Activated naive CD4-positive, alpha-beta T cell treated with anti-CD3 and anti-CD28 coated beads for 36 hours (primary cell): ENCODE results near the gene ASIC4. TPM values are rescaled to one million over a fixed set of nuclear protein-coding genes. Genes with fewer than 3 reads are reported as not detected.

Experiments
- CTCF ChIA-PET: fragments of 350-600 bp; sonication (Branson Sonifier 250); formaldehyde crosslinking; loops from one replicate; lab custom pipeline; 2021; ENCODE audit warnings: antibody characterized with exemption; lab: Charles Lee
- DNase-seq: peaks from one replicate; pipeline ENCODE4 v3.0.0-alpha.2; 2020
- H3K27ac Mint-ChIP-seq: one replicate; pipeline ENCODE4 v1.8.0; 2021; ENCODE audit warnings: mild to moderate bottlenecking, mixed read lengths
- H3K27me3 Mint-ChIP-seq: one replicate; pipeline ENCODE4 v1.8.0; 2021; ENCODE audit warnings: low read depth, mixed read lengths
- H3K36me3 Mint-ChIP-seq: one replicate; pipeline ENCODE4 v1.8.0; 2021; ENCODE audit warnings: low read depth, mixed read lengths
- H3K4me1 Mint-ChIP-seq: one replicate; pipeline ENCODE4 v1.8.0; 2021; ENCODE audit warnings: low read depth, mixed read lengths
- H3K4me3 Mint-ChIP-seq: one replicate; pipeline ENCODE4 v1.8.0; 2021; ENCODE audit warnings: mild to moderate bottlenecking, moderate library complexity, mixed read lengths
- H3K9me3 Mint-ChIP-seq: one replicate; pipeline ENCODE4 v1.8.0; 2021; ENCODE audit warnings: mixed read lengths
- intact Hi-C: fragments of 100-400 bp; cut with micrococcal nuclease; formaldehyde crosslinking; loops from one replicate; pipeline ENCODE4 v1.15.1; 2023
- microRNA-seq: library from miRNA; unstranded; fragments of <30 nt; microRNA quantifications from one replicate; pipeline ENCODE4 v1.2.0, GENCODE V29; 2022; ENCODE audit warnings: borderline microRNAs expressed, borderline replicate concordance
- total RNA-seq, 2 experiments: library from RNA; stranded (reverse); gene quantifications; one replicate each; pipeline ENCODE4 v1.2.3, GENCODE V29; 2021

ASIC4 gene
- total RNA-seq, 2 experiments from 2014 or later, result not detected

DNA sequence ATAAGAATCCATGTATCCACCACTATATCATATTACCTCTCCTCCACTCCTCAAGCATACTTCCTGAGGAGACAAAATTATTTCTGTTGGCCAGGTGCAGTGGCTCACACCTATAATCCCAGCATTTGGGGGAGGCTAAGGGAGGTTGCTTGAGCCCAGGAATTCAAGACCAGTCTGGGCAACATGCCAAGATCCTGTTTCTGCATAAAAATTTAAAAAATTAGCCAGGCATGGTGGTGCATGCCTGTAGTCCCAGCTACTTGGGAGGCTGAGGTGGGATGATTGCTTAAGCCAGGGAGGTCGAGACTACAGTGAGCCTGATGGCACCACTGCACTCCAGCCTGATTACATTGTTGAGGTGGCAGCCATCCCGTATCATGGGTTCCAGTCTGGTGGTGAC is 67.1 kb downstream of the ASIC4 start:
- intact Hi-C loops, result no loop called here
- H3K9me3 Mint-ChIP-seq, result no peaks in the 10 kb centered on the region
- H3K4me3 Mint-ChIP-seq, result no peak overlapping the region
- peaks cover 2% of the 10 kb centered on the region for H3K27me3 Mint-ChIP-seq
- no peaks in the 10 kb centered on the region for H3K4me1 Mint-ChIP-seq
- H3K27ac Mint-ChIP-seq, result no peak overlapping the region
- CTCF ChIA-PET, result no interaction called here
- no peaks in the 10 kb centered on the region for H3K36me3 Mint-ChIP-seq
- no peak for DNase-seq

Small RNA genes lying within 50 kb of the gene (microRNA-seq; reads per million reads assigned to microRNA genes)
- gene MIR3132, result not detected

Other genes with a start within 250 kb of the ASIC4 start
- gene DNAJB2, start 235.1 kb upstream of the ASIC4 start, total RNA-seq, result 10 to 100 TPM; 24.6 to 24.9 TPM
- not detected for gene PTPRN, start 205.1 kb upstream of the ASIC4 start, total RNA-seq
- not detected for gene RESP18, start 181.7 kb upstream of the ASIC4 start, total RNA-seq
- 10 to 100 TPM; 67.1 to 74.2 TPM for gene DNPEP, start 126.6 kb upstream of the ASIC4 start, total RNA-seq
- gene DES, start 96.1 kb upstream of the ASIC4 start, total RNA-seq, result not detected
- 1 to 10 TPM; 1.3 to 1.4 TPM for gene SPEG, start 79.6 kb upstream of the ASIC4 start, total RNA-seq
- gene GMPPA, start 15.6 kb upstream of the ASIC4 start, total RNA-seq, result 10 to 100 TPM; 25.2 to 28.4 TPM
- gene CHPF, start 29.3 kb downstream of the ASIC4 start, total RNA-seq, result 1 to 10 TPM; 8.5 to 9.0 TPM
- 1 to 10 TPM in 1 of 2 experiments, under 1 TPM in 1; 0.86 to 1.1 TPM for gene TMEM198, start 29.5 kb downstream of the ASIC4 start, total RNA-seq
- 1 to 10 TPM; 1.5 to 1.6 TPM for gene OBSL1, start 57.1 kb downstream of the ASIC4 start, total RNA-seq
- gene INHA, start 57.8 kb downstream of the ASIC4 start, total RNA-seq, result not detected
- 10 to 100 TPM; 32.1 TPM for gene STK11IP, start 83.4 kb downstream of the ASIC4 start, total RNA-seq
- gene SLC4A3, start 113.1 kb downstream of the ASIC4 start, total RNA-seq, result not detected